ENCODE results near the gene RICTOR. TPM values are rescaled to one million over a fixed set of nuclear protein-coding genes. Genes with fewer than 3 reads are reported as not detected.
A peak's percentile ranks its signal among the peaks of the same experiment; 100 is the strongest.

Gene RICTOR
- total and polyA plus RNA-seq, 9 of the 15 experiments (the other 6 are each of a cell fraction or from before 2014, with no cell fraction given) = 13.9 to 46.6 (median 22.6) TPM

- no peak for TF ChIP-seq AFF1 (IDR thresholded peaks at IDR 0.05; ENCODE audit: low read depth in 1 of 2, partially characterized antibody in 2 of 2)
- TF ChIP-seq ZNF764 (CRISPR knock-in tag; IDR thresholded peaks at IDR 0.05; ENCODE audit: low read depth) = no peak
- no peak for TF ChIP-seq HDGF (IDR thresholded peaks at IDR 0.05)
- no peak for TF ChIP-seq ESRRA (IDR thresholded peaks at IDR 0.05; ENCODE audit: borderline replicate concordance, low read depth)
- no peak for TF ChIP-seq GABPB2 (CRISPR knock-in tag; conservative IDR thresholded peaks at IDR 0.05)
- TF ChIP-seq CTBP1 (IDR thresholded peaks at IDR 0.05; ENCODE audit: borderline replicate concordance) = no peak
- TF ChIP-seq GTF2A2 (tag; IDR thresholded peaks at IDR 0.05) = no peak
- TF ChIP-seq BDP1 (IDR thresholded peaks at IDR 0.05; ENCODE audit: insufficient read depth, insufficient read length) = no peak
- TF ChIP-seq CBX8 (IDR thresholded peaks at IDR 0.05; ENCODE audit: borderline replicate concordance, extremely low read depth, low read depth, low read length, poor library complexity, severe bottlenecking) = no peak
- TF ChIP-seq ZNF395 (CRISPR knock-in tag; IDR thresholded peaks at IDR 0.05) = no peak
- no peak for TF ChIP-seq HLTF (IDR thresholded peaks at IDR 0.05)
- TF ChIP-seq FOSL1 (tag; conservative IDR thresholded peaks at IDR 0.05) = peak; percentile 85
- TF ChIP-seq EZH2 (IDR thresholded peaks at IDR 0.05; ENCODE audit: borderline replicate concordance, low read depth, low read length) = no peak
- no peak for TF ChIP-seq PHB (CRISPR knock-in tag; IDR thresholded peaks at IDR 0.05)
- no peak for TF ChIP-seq MEF2D (tag; conservative IDR thresholded peaks at IDR 0.05; ENCODE audit: low read depth)
- TF ChIP-seq TAF1 (IDR thresholded peaks at IDR 0.05; ENCODE audit: control insufficient read depth, extremely low read depth, insufficient read depth, low read length, severe bottlenecking) = no peak
- peak; percentile 59; the same call in 1 of the 2 replicates for TF ChIP-seq NFE2L1 (tag; IDR thresholded peaks at IDR 0.05; ENCODE audit: borderline replicate concordance, low read depth)
- TF ChIP-seq RB1 (IDR thresholded peaks at IDR 0.05; ENCODE audit: low read depth) = no peak
- no peak for TF ChIP-seq ILK (tag; IDR thresholded peaks at IDR 0.05; ENCODE audit: borderline replicate concordance, low read depth)
- no peak for TF ChIP-seq MYNN (IDR thresholded peaks at IDR 0.05)
- TF ChIP-seq MYNN (CRISPR knock-in tag; IDR thresholded peaks at IDR 0.05) = no peak
- no peak for TF ChIP-seq ZNF57 (CRISPR knock-in tag; IDR thresholded peaks at IDR 0.05)
- TF ChIP-seq NFATC3 (IDR thresholded peaks at IDR 0.05) = no peak
- TF ChIP-seq ELK3 (CRISPR knock-in tag; IDR thresholded peaks at IDR 0.05) = no peak
Measured at GRCh38 chr5:39092581-39093351, 18.6 kb upstream of the RICTOR start (continued).
